Lower lobe of right lung (tissue), 2 donors: ENCODE results near the gene EFHC2. TPM values are rescaled to one million over a fixed set of nuclear protein-coding genes. Genes with fewer than 3 reads are reported as not detected.
"Not testable (repeated sequence)": the region's sequence is repeated elsewhere in the genome, so short reads cannot be mapped to it uniquely, and the experiment has no call there.

ENCODE experiments used
- ATAC-seq, 2 donors: fragments of 200-7000 bp; cut with Tn5 transposase; one replicate each; pipeline ENCODE4 v1.9.1; 2020 to 2022; ENCODE audit warnings: mild to moderate bottlenecking in 2 of 2, moderate library complexity in 2 of 2
- DNase-seq: peaks from one replicate; pipeline ENCODE4 v3.0.0-alpha.2; 2020
- H3K27ac ChIP-seq: fragments of 200-600 bp; one replicate; pipeline ENCODE4 v1.8.0; 2022
- H3K27me3 ChIP-seq: fragments of 200-600 bp; one replicate; pipeline ENCODE4 v1.8.0; 2022; ENCODE audit warnings: low read depth
- H3K36me3 ChIP-seq: fragments of 200-600 bp; one replicate; pipeline ENCODE4 v1.8.0; 2022; ENCODE audit warnings: mild to moderate bottlenecking
- H3K4me1 ChIP-seq: fragments of 200-600 bp; one replicate; pipeline ENCODE4 v1.8.0; 2022
- H3K4me3 ChIP-seq: fragments of 200-600 bp; one replicate; pipeline ENCODE4 v1.8.0; 2022; ENCODE audit warnings: mild to moderate bottlenecking
- H3K9me3 ChIP-seq: fragments of 200-600 bp; one replicate; pipeline ENCODE4 v1.8.0; 2022
- intact Hi-C: fragments of 100-400 bp; cut with DNase I; formaldehyde crosslinking; loops from one replicate; pipeline ENCODE4 v1.11.0; 2022
- total RNA-seq: library from RNA; stranded (reverse); fragmentation: NEBNext Ultra II Directional; extraction: Animal tissue kit (Norgen Biotek cat#: 25700); gene quantifications from one replicate; pipeline ENCODE4 v1.2.1, GENCODE V29; 2021
- TF ChIP-seq, protein P1 (sequence below): fragments of 200-600 bp; IDR thresholded peaks from one replicate; pipeline ENCODE4 v1.8.0; 2022; ENCODE audit warnings: antibody characterized with exemption, mild to moderate bottlenecking
- donor health status: DM: no; HTN: yes; CAD: no; lungs with severe emphysema.

Gene EFHC2
- total RNA-seq, 1 donor from 2014 or later: 2.5 TPM

DNA sequence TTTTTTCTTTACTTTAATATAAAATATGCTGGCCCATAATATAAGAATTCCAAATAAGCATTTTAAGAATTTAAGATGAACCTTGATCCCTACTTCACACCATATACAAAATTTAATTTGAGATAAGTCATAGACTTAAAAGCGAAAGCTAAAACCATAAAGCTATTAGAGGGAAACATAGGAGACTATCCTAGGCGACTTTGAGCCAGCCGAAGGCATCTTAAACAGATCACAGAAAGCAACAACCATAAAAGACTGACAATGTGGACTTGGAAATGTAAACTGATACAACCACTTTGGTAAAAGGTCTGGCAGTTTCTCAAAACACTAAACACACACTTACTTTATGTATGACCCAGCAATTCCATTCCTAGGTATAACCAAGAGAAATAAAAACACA is 125.0 kb downstream of the EFHC2 start:
- Histone ChIP-seq H3K4me3 (no peak overlapping the region), H3K4me1 (no peaks in the 10 kb centered on the region), H3K9me3 (no peaks in the 10 kb centered on the region), H3K36me3 (no peaks in the 10 kb centered on the region), H3K27me3 (no peaks in the 10 kb centered on the region), H3K27ac (no peak overlapping the region)
- DNase-seq (no peak), ATAC-seq (no peak)
- TF ChIP-seq, protein P1, sequence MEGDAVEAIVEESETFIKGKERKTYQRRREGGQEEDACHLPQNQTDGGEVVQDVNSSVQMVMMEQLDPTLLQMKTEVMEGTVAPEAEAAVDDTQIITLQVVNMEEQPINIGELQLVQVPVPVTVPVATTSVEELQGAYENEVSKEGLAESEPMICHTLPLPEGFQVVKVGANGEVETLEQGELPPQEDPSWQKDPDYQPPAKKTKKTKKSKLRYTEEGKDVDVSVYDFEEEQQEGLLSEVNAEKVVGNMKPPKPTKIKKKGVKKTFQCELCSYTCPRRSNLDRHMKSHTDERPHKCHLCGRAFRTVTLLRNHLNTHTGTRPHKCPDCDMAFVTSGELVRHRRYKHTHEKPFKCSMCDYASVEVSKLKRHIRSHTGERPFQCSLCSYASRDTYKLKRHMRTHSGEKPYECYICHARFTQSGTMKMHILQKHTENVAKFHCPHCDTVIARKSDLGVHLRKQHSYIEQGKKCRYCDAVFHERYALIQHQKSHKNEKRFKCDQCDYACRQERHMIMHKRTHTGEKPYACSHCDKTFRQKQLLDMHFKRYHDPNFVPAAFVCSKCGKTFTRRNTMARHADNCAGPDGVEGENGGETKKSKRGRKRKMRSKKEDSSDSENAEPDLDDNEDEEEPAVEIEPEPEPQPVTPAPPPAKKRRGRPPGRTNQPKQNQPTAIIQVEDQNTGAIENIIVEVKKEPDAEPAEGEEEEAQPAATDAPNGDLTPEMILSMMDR: no peak
- intact Hi-C loops: no loop called here

DNA sequence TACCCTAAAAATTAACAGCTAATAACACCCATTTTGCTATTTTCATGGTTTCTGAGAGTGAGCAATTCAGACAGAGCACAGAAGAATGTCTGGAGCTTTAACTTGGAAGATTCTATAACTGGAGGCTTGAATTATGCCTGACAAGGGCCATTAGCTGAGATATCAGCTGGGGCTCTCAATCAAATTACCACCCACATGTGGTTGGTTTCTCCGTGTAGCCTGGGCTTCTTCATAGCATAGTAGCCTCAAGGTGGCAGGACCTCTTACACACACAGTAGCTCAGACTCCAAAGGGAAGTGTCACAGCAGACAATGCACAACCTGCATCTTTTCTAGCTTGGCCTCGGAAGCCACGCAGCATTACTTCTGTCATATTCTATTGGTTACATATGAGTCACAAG is 127.3 kb downstream of the EFHC2 start:
- H3K9me3 ChIP-seq: no peaks in the 10 kb centered on the region
- H3K36me3 ChIP-seq: no peaks in the 10 kb centered on the region
- DNase-seq (no peak), ATAC-seq (no peak)
- H3K4me1 ChIP-seq: no peaks in the 10 kb centered on the region
- no peak overlapping the region for H3K27ac ChIP-seq
- no peaks in the 10 kb centered on the region for H3K27me3 ChIP-seq
- intact Hi-C loops: no loop called here
- H3K4me3 ChIP-seq: no peak overlapping the region
- TF ChIP-seq, protein P1: no peak

DNA sequence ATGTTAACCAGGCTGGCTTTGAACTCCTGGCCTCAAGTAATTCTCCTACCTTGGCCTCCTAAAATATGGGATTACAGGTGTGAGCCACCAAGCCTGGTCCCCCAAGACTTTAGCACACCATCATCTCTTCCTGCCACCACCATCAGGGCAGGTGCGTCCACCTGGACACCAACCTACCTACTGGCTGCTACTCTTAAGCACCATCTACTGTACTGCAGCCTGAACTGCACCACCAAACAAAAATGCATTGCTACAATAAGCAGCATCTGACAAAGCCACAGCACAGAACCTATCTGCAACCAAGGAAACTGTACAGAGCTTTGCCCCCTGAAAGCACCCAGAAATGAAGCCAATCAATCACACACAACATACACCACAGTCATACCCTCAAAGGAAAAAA is 139.7 kb downstream of the EFHC2 start:
- TF ChIP-seq, protein P1: no peak
- ATAC-seq (no peak), DNase-seq (no peak)
- Histone ChIP-seq H3K4me3 (no peak overlapping the region), H3K9me3 (no peaks in the 10 kb centered on the region), H3K27ac (no peak overlapping the region), H3K27me3 (no peaks in the 10 kb centered on the region), H3K36me3 (no peaks in the 10 kb centered on the region), H3K4me1 (no peaks in the 10 kb centered on the region)
- intact Hi-C loops: no loop called here

DNA sequence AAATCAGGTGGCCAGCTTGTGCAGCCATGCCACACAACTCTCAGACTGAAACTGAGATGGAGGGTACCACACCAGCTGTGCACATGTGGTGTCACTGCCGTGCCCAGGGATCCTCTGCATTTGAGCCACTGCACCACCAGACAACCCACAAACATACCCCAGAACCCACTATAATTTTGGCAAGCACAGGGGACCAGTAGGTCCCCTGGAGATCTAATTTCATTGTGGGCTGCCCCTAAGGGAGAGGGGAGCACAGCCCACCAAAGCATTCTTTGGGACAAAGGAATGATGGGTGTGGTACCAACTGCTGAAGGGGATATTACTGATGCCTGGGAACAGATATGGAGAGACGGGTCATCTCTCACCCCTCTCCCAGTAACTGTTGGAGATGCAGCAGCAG is 140.9 kb downstream of the EFHC2 start:
- ATAC-seq (no peak), DNase-seq (no peak)
- Histone ChIP-seq H3K4me3 (no peak overlapping the region), H3K27ac (no peak overlapping the region), H3K27me3 (no peaks in the 10 kb centered on the region), H3K36me3 (no peaks in the 10 kb centered on the region), H3K9me3 (no peaks in the 10 kb centered on the region), H3K4me1 (no peaks in the 10 kb centered on the region)
- intact Hi-C loops: no loop called here
- TF ChIP-seq, protein P1: no peak

DNA sequence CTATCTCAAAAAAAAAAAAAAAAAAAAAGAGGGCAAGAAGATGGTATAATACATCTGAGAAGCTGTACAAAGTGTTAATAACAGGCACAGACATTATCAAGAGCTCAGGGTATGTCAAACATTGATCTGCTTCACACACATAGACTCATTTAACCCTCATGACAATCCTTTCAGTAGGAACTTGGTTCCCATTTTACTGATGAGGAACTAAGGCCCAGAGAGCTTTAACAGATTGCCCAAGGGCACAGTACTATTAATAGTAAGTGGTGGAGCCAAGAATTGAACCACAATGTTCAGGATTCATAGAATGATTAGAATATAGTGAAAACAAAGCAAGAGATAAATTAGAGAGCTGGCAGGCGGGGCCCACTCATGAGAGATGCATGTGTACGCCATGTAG is 154.4 kb downstream of the EFHC2 start:
- H3K36me3 ChIP-seq: no peaks in the 10 kb centered on the region
- intact Hi-C loops: no loop called here
- no peaks in the 10 kb centered on the region for H3K27me3 ChIP-seq
- TF ChIP-seq, protein P1: no peak
- H3K27ac ChIP-seq: no peak overlapping the region
- H3K9me3 ChIP-seq: no peaks in the 10 kb centered on the region
- H3K4me3 ChIP-seq: no peak overlapping the region
- H3K4me1 ChIP-seq: no peaks in the 10 kb centered on the region
- DNase-seq (no peak), ATAC-seq (no peak)

DNA sequence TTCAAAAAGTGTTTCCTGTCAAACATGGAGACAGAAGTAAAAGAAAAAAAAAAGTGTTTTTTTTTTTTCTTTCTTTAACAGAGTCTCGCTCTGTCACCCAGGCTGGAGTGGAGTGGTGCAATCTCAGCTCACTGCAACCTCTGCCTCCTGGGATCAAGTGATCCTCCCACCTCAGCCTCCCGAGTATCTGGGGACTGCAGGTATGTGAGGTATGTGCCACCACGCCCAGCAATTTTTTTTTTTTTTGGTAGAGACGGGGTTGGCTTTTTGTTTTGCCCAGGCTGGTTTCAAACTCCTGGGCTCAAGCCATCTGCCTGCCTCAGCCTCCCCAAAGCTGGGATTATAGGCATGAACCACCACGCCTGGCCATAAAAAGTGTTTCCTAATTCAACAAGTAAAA is 155.6 kb downstream of the EFHC2 start:
- intact Hi-C loops, ATAC-seq, H3K27ac ChIP-seq, H3K9me3 ChIP-seq, H3K4me1 ChIP-seq, DNase-seq, H3K27me3 ChIP-seq, H3K36me3 ChIP-seq, H3K4me3 ChIP-seq: not testable (repeated sequence)
